Liver (tissue), 9 donors: Measurements from ENCODE around the gene BRI3BP. TPM values are rescaled to one million over a fixed set of nuclear protein-coding genes. Genes with fewer than 3 reads are reported as not detected.

Experiments
- DNase-seq: peaks from one replicate; pipeline ENCODE4 v3.0.0-alpha.2; 2017; ENCODE audit warnings: low spot score
- H3K27ac ChIP-seq, 2 donors: one replicate each; pipeline ENCODE4 v1.7.0; 2013; ENCODE audit warnings: inconsistent platforms in 2 of 2, low read length in 2 of 2, control low read depth in 1 of 2, low read depth in 1 of 2, mild to moderate bottlenecking in 1 of 2
- H3K27me3 ChIP-seq, 4 donors: one replicate each; pipeline versions ENCODE4 v1.6.1 to v1.7.0; 2013; ENCODE audit warnings: low read length in 3 of 4, inconsistent platforms in 1 of 4, mild to moderate bottlenecking in 1 of 4, moderate library complexity in 1 of 4; ENCODE audit not compliant: control insufficient read depth in 4 of 4, insufficient read depth in 4 of 4
- H3K36me3 ChIP-seq, 4 donors: one replicate each; pipeline versions ENCODE4 v1.6.1 to v1.7.0; 2013; ENCODE audit warnings: low read length in 3 of 4, mild to moderate bottlenecking in 3 of 4, low read depth in 1 of 4, moderate library complexity in 1 of 4; ENCODE audit not compliant: control insufficient read depth in 4 of 4, insufficient read depth in 3 of 4
- H3K4me1 ChIP-seq, 4 donors: one replicate each; pipeline versions ENCODE4 v1.6.1 to v1.7.0; 2013; ENCODE audit warnings: low read length in 3 of 4, mild to moderate bottlenecking in 3 of 4, moderate library complexity in 1 of 4; ENCODE audit not compliant: control insufficient read depth in 4 of 4, insufficient read depth in 4 of 4
- H3K4me3 ChIP-seq, 3 donors: one replicate each; pipeline versions ENCODE4 v1.6.1 to v1.7.0; 2013; ENCODE audit warnings: low read length in 3 of 3, control low read depth in 1 of 3, low read depth in 1 of 3, mild to moderate bottlenecking in 1 of 3
- H3K9ac ChIP-seq, 2 donors: one replicate each; pipeline ENCODE4 v1.7.0; 2013; ENCODE audit warnings: low read length in 2 of 2, mild to moderate bottlenecking in 2 of 2, moderate library complexity in 2 of 2, control low read depth in 1 of 2, low read depth in 1 of 2
- H3K9me3 ChIP-seq, 4 donors: one replicate each; pipeline versions ENCODE4 v1.6.1 to v1.7.0; 2013; ENCODE audit warnings: low read length in 3 of 4; ENCODE audit not compliant: control insufficient read depth in 4 of 4
- ATF3 ChIP-seq: IDR thresholded peaks from 2 replicates; pipeline ENCODE4 v1.6.1; 2016; ENCODE audit warnings: antibody characterized with exemption
- CTCF ChIP-seq: fragments of 150-350 bp; IDR thresholded peaks from 2 replicates; pipeline ENCODE4 v1.5.1; 2017; ENCODE audit warnings: improper control_type of control experiment, low read depth, low read length; ENCODE audit not compliant: missing input control
- EGR1 ChIP-seq, 2 donors: IDR thresholded peaks; 2 replicates each; pipeline ENCODE4 v1.6.1; 2016 to 2018; ENCODE audit warnings: antibody characterized with exemption in 2 of 2, low read depth in 2 of 2
- FOXA1 ChIP-seq: IDR thresholded peaks from 2 replicates; pipeline ENCODE4 v1.6.1; 2016; ENCODE audit warnings: antibody characterized with exemption
- FOXA2 ChIP-seq: IDR thresholded peaks from 2 replicates; pipeline ENCODE4 v1.6.1; 2016; ENCODE audit warnings: antibody characterized with exemption
- GABPA ChIP-seq, 2 donors: IDR thresholded peaks in 1 of 2; conservative IDR thresholded peaks in 1 of 2; 2 replicates each; pipeline ENCODE4 v1.6.1; 2016; ENCODE audit warnings: antibody characterized with exemption in 2 of 2, mild to moderate bottlenecking in 1 of 2, moderate library complexity in 1 of 2
- HNF4G ChIP-seq: IDR thresholded peaks from 2 replicates; pipeline ENCODE4 v1.6.1; 2016; ENCODE audit warnings: antibody characterized with exemption
- JUND ChIP-seq, 2 donors: IDR thresholded peaks; 2 replicates each; pipeline ENCODE4 v1.6.1; 2016; ENCODE audit warnings: antibody characterized with exemption in 2 of 2
- NR2F2 ChIP-seq: IDR thresholded peaks from 2 replicates; pipeline ENCODE4 v1.6.1; 2016; ENCODE audit warnings: antibody characterized with exemption
- RAD21 ChIP-seq, 2 donors: IDR thresholded peaks; 2 replicates each; pipeline ENCODE4 v1.6.1; 2016; ENCODE audit warnings: antibody characterized with exemption in 2 of 2, mild to moderate bottlenecking in 2 of 2
- REST ChIP-seq: IDR thresholded peaks from 2 replicates; pipeline ENCODE4 v1.6.1; 2016; ENCODE audit warnings: antibody characterized with exemption, mild to moderate bottlenecking
- RXRA ChIP-seq, 2 donors: IDR thresholded peaks; 2 replicates each; pipeline ENCODE4 v1.6.1; 2017 to 2018; ENCODE audit warnings: antibody characterized with exemption in 2 of 2, mild to moderate bottlenecking in 1 of 2
- SP1 ChIP-seq: IDR thresholded peaks from 2 replicates; pipeline ENCODE4 v1.6.1; 2018; ENCODE audit warnings: antibody characterized with exemption, mild to moderate bottlenecking
- TAF1 ChIP-seq: conservative IDR thresholded peaks from 2 replicates; pipeline ENCODE4 v1.6.1; 2016; ENCODE audit warnings: antibody characterized with exemption, mild to moderate bottlenecking
- YY1 ChIP-seq: IDR thresholded peaks from 2 replicates; pipeline ENCODE4 v1.6.1; 2016; ENCODE audit warnings: antibody characterized with exemption, mild to moderate bottlenecking
- WGBS: extraction: QIAGEN DNeasy Blood & Tissue Kit; methylation state at CpG from one replicate; pipeline ENCODE4 v1.1.7; 2013; 5-methylcytosine and 5-hydroxymethylcytosine counted together
- polyA plus RNA-seq, 2 donors: library from polyadenylated mRNA; stranded (reverse) in 1 of 2; unstranded in 1 of 2; fragments of 200-250 nt in 1 of 2; fragments of >200 nt in 1 of 2; fragmentation: Nextera tagmentation in 1 of 2; extraction: Ambion mirVana in 1 of 2; gene quantifications; one replicate each; pipeline versions ENCODE4 v1.2.1 to v1.2.3, GENCODE V29; 2013 to 2015
- total RNA-seq, 2 donors: library from RNA; depleted of rRNA; stranded (reverse); fragments of >200 nt; gene quantifications; one replicate each; pipeline ENCODE4 v1.2.3, GENCODE V29; 2014
- donor health status: healthy.
- donor health status: healthy.
- donor health status: healthy.
- donor health status: healthy.
- donor health status: healthy.

BRI3BP gene
- total and polyA plus RNA-seq, 4 donors, result 2.4 to 15.3 (median 4.7) TPM

- no peaks in the 10 kb centered on the region for H3K4me1 ChIP-seq
- TF ChIP-seq EGR1 (IDR thresholded peaks at IDR 0.05; ENCODE audit: low read depth in 2 of 2), result no peak
- no peak for TF ChIP-seq FOXA1
- TF ChIP-seq SP1, result no peak
- H3K9me3 ChIP-seq, result no peaks in the 10 kb centered on the region
- H3K4me3 ChIP-seq, result no peak overlapping the region
- H3K36me3 ChIP-seq, result peaks cover 4 to 45% (median 15%) of the 10 kb centered on the region in 4 donors
- 97% methylated on average over 16 of the region's 16 CpGs for WGBS
- no peak overlapping the region for H3K9ac ChIP-seq
- H3K27ac ChIP-seq, result no peak overlapping the region
- no peaks in the 10 kb centered on the region for H3K27me3 ChIP-seq
- DNase-seq, result no peak
Measured at GRCh38 chr12:124956571-124956970, 36.9 kb upstream of the BRI3BP start.

- H3K4me3 ChIP-seq, result no peak overlapping the region
- TF ChIP-seq JUND (IDR thresholded peaks at IDR 0.05), result no peak
- no peak for TF ChIP-seq SP1
- TF ChIP-seq GABPA (IDR thresholded peaks at IDR 0.05 in 1 of 2, conservative IDR thresholded peaks at IDR 0.05 in 1 of 2), result no peak
- TF ChIP-seq NR2F2, result no peak
- TF ChIP-seq RXRA (IDR thresholded peaks at IDR 0.05), result no peak
- no peak for TF ChIP-seq RAD21 (IDR thresholded peaks at IDR 0.05)
- no peak for TF ChIP-seq HNF4G
- no peak for TF ChIP-seq FOXA2
- no peak for TF ChIP-seq TAF1
- TF ChIP-seq FOXA1, result no peak
- TF ChIP-seq CTCF, result no peak
- TF ChIP-seq ATF3, result no peak
- TF ChIP-seq EGR1 (IDR thresholded peaks at IDR 0.05; ENCODE audit: low read depth in 2 of 2), result no peak
- TF ChIP-seq YY1, result no peak
- TF ChIP-seq REST, result no peak
- no peak overlapping the region for H3K9ac ChIP-seq
- H3K27ac ChIP-seq, result no peak overlapping the region
- H3K36me3 ChIP-seq, result peaks cover 12 to 56% (median 25%) of the 10 kb centered on the region in 4 donors
- WGBS, result 95% methylated on average over 29 of the region's 29 CpGs
- no peak for DNase-seq
- H3K4me1 ChIP-seq, result no peaks in the 10 kb centered on the region
- no peaks in the 10 kb centered on the region for H3K9me3 ChIP-seq
- H3K27me3 ChIP-seq, result no peaks in the 10 kb centered on the region
Measured at GRCh38 chr12:124961055-124961454, 32.4 kb upstream of the BRI3BP start.
